Right lobe of liver (tissue), 6 donors: Measurements from ENCODE around the gene GDF9. TPM values are rescaled to one million over a fixed set of nuclear protein-coding genes. Genes with fewer than 3 reads are reported as not detected.

Experiments used
- ATAC-seq, 4 donors: fragments of 200-7000 bp; cut with Tn5 transposase; one replicate each; pipeline ENCODE4 v1.9.1; 2020; ENCODE audit warnings: mild to moderate bottlenecking in 4 of 4, moderate library complexity in 4 of 4
- DNase-seq, 3 donors: peaks; one replicate each; pipeline ENCODE4 v3.0.0-alpha.2; 2020
- H3K27ac ChIP-seq, 3 donors: fragments of 200-600 bp; one replicate each; pipeline ENCODE4 v1.8.0; 2022
- H3K27me3 ChIP-seq, 2 donors: fragments of 200-600 bp; one replicate each; pipeline ENCODE4 v1.8.0; 2022
- H3K36me3 ChIP-seq, 4 donors: fragments of 200-600 bp; sonication (generic) in 1 of 4; one replicate each; pipeline versions ENCODE4 v1.5.1 to v1.8.0; 2017 to 2022; ENCODE audit warnings: control low read depth in 1 of 4
- H3K4me1 ChIP-seq, 4 donors: fragments of 200-600 bp; sonication (generic) in 1 of 4; one replicate each; pipeline versions ENCODE4 v1.5.1 to v1.8.0; 2017 to 2022; ENCODE audit warnings: control low read depth in 1 of 4
- H3K4me3 ChIP-seq, 3 donors: fragments of 200-600 bp; one replicate each; pipeline ENCODE4 v1.8.0; 2022
- H3K9me3 ChIP-seq, 4 donors: fragments of 200-600 bp; sonication (generic) in 1 of 4; one replicate each; pipeline versions ENCODE4 v1.5.1 to v1.8.0; 2017 to 2022; ENCODE audit warnings: control low read depth in 1 of 4
- CTCF ChIP-seq, 4 donors: fragments of 200-600 bp in 3 of 4; fragments of 450-650 bp in 1 of 4; IDR thresholded peaks; one replicate each; pipeline versions ENCODE4 v1.5.1 to v1.8.0; 2016 to 2022; ENCODE audit warnings: antibody characterized with exemption in 4 of 4, mild to moderate bottlenecking in 2 of 4
- POLR2A ChIP-seq: fragments of 450-650 bp; IDR thresholded peaks from one replicate; pipeline ENCODE4 v1.6.1; 2017; ENCODE audit warnings: antibody characterized with exemption, mild to moderate bottlenecking
- WGBS: methylation state at CpG from one replicate; pipeline ENCODE4 v1.1.6; 2018; ENCODE audit warnings: low coverage, low lambda C conversion rate; ENCODE audit not compliant: insufficient coverage; ENCODE audit errors: missing lambda C conversion rate; 5-methylcytosine and 5-hydroxymethylcytosine counted together
- intact Hi-C, 2 donors: fragments of 100-400 bp; cut with DNase I; formaldehyde crosslinking; loops; one replicate each; pipeline versions ENCODE4 v1.11.2 to v1.14.1; 2022
- total RNA-seq, 6 experiments: library from RNA; depleted of rRNA in 2 of 6; stranded (reverse); fragments of >200 nt in 2 of 6; fragmentation: NEBNext Ultra II Directional in 3 of 6; extraction: Animal tissue kit (Norgen Biotek cat#: 25700) in 3 of 6; gene quantifications; one replicate each; pipeline versions ENCODE4 v1.1.0 to v1.2.4, GENCODE V29; 2016 to 2023
- donor health status: DM: no; HTN: yes; CAD: no.
- donor health status: DM: no; HTN: no; CAD: no.
- donor health status: DM: no; HTN: no; CAD: no.
- donor health status: DM: no; HTN: yes; CAD: no.
- donor health status: DM: no; HTN: yes; CAD: no.

The GDF9 gene
- total RNA-seq, 6 experiments from 2014 or later: 0.20 to 0.71 (median 0.48) TPM

DNA sequence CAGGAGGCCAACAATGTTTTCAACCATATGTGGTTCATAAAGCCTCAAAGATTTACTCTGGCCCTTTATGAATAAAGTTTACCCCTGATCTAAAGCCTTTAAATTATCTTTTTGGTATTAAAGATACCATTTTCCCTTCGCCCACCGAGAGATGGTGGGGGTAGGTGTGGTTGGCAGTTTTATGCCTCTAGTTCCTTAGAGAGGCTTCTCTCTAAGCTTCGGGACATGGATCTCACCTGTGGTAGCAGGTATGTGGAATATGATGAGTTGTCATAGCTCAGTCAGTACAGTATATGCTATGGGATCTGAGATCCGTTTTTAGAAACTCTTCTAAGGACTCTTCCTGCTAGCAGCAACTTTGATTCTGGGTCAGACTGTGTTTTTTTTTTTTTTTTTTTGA lies 2.5 kb upstream of the GDF9 start:
- intact Hi-C loops: loop anchor here in 1 of 2 donors (5.0 kb wide), 1 partner anchor 41 kb away; no protein-coding TSS in a partner anchor
- TF ChIP-seq POLR2A (no peak), CTCF (IDR thresholded peaks at IDR 0.05) (no peak)
- H3K27me3 ChIP-seq: no peaks in the 10 kb centered on the region
- ATAC-seq (no peak), DNase-seq (no peak)
- H3K27ac ChIP-seq: peak overlapping the region in 2 of 3 donors; percentile 18 to 97
- no peak overlapping the region for H3K4me3 ChIP-seq
- peaks cover 0 to 20% (median 10%) of the 10 kb centered on the region in 4 donors for H3K36me3 ChIP-seq
- WGBS: 89% methylated on average over 4 of the region's 4 CpGs
- H3K9me3 ChIP-seq: no peaks in the 10 kb centered on the region
- peaks cover 2 to 60% (median 25%) of the 10 kb centered on the region in 4 donors for H3K4me1 ChIP-seq

DNA sequence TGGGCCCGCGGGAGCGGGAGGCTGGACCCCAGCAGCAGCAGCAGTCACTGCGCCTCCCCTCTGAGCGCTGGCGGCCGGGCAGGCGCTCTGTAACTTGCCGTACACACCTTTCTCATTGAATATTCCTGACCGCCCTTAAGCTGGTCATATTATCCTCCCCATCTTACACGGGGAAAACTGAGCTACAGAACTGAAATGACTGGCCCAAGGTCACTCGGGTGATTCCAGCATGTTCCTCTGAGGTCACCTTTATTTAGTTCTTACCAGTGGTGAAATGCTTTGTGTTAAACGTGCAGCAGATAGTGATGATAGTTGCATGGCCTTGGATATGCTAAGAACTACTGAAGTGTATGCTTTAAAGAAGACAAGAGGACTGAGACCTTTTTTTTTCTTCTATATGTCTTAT lies 780 bp upstream of the GDF9 start:
- H3K4me3 ChIP-seq: peak overlapping the region; percentile 60 to 87 (median 76)
- 0% methylated on average over 9 of the region's 13 CpGs for WGBS
- H3K27ac ChIP-seq: peak overlapping the region; percentile 97 to 99 (median 99)
- no peaks in the 10 kb centered on the region for H3K27me3 ChIP-seq
- DNase-seq (no peak), ATAC-seq (peak in 1 of 4 donors; percentile 15)
- no peaks in the 10 kb centered on the region for H3K9me3 ChIP-seq
- TF ChIP-seq CTCF (IDR thresholded peaks at IDR 0.05): no peak
- TF ChIP-seq POLR2A: no peak
- H3K4me1 ChIP-seq: peaks cover 2 to 48% (median 20%) of the 10 kb centered on the region in 4 donors
- intact Hi-C loops: loop anchor here in 1 of 2 donors (5.0 kb wide), 1 partner anchor 40 kb away; no protein-coding TSS in a partner anchor
- H3K36me3 ChIP-seq: peaks cover 0 to 20% (median 10%) of the 10 kb centered on the region in 4 donors

GRCh38 chr5:132865668-132866341 lies 464 bp downstream of the GDF9 start:
- no peak for ATAC-seq
- WGBS: 26% methylated on average over 18 of the region's 30 CpGs
- Histone ChIP-seq H3K27me3 (no peaks in the 10 kb centered on the region), H3K4me3 (peak overlapping the region; percentile 60 to 87 (median 76)), H3K27ac (peak overlapping the region; percentile 97 to 99 (median 99)), H3K4me1 (peaks cover 0 to 36% (median 15%) of the 10 kb centered on the region in 4 donors), H3K9me3 (no peaks in the 10 kb centered on the region), H3K36me3 (peaks cover 0 to 20% (median 10%) of the 10 kb centered on the region in 4 donors)
- intact Hi-C loops: loop anchor here in 1 of 2 donors (5.0 kb wide), 1 partner anchor 39 kb away; no protein-coding TSS in a partner anchor
- TF ChIP-seq CTCF (IDR thresholded peaks at IDR 0.05): no peak
- no peak for DNase-seq

GRCh38 chr5:132860742-132861141 lies 5.5 kb downstream of the GDF9 start:
- Histone ChIP-seq H3K27me3 (no peaks in the 10 kb centered on the region), H3K36me3 (no peaks in the 10 kb centered on the region), H3K9me3 (no peaks in the 10 kb centered on the region), H3K27ac (no peak overlapping the region), H3K4me1 (peaks cover 0 to 3% (median 0%) of the 10 kb centered on the region in 4 donors), H3K4me3 (no peak overlapping the region)
- no peak for TF ChIP-seq CTCF (IDR thresholded peaks at IDR 0.05)
- TF ChIP-seq POLR2A: no peak
- intact Hi-C loops: no loop called here
- WGBS: 72% methylated on average over 5 of the region's 5 CpGs
- ATAC-seq: no peak
- DNase-seq: no peak
